GM06990 (cell line): Measurements from ENCODE around the gene TGFBRAP1.

Source experiments
- DNase-seq: peaks from one replicate; pipeline ENCODE4 v3.0.0-alpha.2; 2011; ENCODE audit not compliant: insufficient read length; ENCODE audit errors: extremely low read depth
- H3K27me3 ChIP-seq: replicated peaks from 2 replicates; pipeline ENCODE4 v1.6.0; 2011; ENCODE audit warnings: low read length; ENCODE audit not compliant: control insufficient read depth, insufficient read depth
- H3K36me3 ChIP-seq: 2 replicates; pipeline ENCODE4 v1.5.1; 2011; ENCODE audit warnings: low read length; ENCODE audit not compliant: control insufficient read depth, insufficient read depth
- H3K4me3 ChIP-seq: replicated peaks from 2 replicates; pipeline ENCODE4 v1.5.1; 2011; ENCODE audit warnings: low read depth, mild to moderate bottlenecking, control low read depth, low read length
- TF ChIP-seq, protein P1 (sequence below): IDR thresholded peaks from 2 replicates; pipeline ENCODE4 v1.5.1; 2011; ENCODE audit warnings: low read length, control low read depth, mild to moderate bottlenecking, inconsistent platforms; ENCODE audit not compliant: insufficient read depth, poor library complexity, severe bottlenecking

Gene TGFBRAP1

DNA sequence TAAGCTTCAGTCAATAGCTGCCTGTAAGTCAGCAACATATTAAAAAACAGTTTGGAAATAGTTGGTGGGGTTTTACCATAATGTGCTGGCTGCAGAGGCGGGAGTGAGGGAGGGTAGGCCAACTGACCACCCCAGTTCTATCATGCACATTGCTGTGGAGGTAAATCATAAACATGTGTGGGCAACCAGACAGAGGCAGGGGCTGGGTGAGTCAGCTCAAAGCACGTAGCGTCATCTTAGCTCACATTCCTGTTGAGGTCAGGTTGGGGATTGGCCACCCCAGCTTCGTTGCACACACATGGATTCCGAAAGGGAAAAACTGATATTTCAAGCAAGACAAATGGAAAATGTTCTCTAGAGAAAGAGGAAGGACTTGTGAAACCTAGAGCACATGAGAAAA, 68.5 kb downstream of the TGFBRAP1 start:
- Histone ChIP-seq H3K27me3 (no peaks in the 10 kb centered on the region), H3K36me3 (peaks cover 2% of the 10 kb centered on the region; the same call in 1 of the 2 replicates), H3K4me3 (no peak overlapping the region)
- DNase-seq: no peak
- TF ChIP-seq, protein P1, sequence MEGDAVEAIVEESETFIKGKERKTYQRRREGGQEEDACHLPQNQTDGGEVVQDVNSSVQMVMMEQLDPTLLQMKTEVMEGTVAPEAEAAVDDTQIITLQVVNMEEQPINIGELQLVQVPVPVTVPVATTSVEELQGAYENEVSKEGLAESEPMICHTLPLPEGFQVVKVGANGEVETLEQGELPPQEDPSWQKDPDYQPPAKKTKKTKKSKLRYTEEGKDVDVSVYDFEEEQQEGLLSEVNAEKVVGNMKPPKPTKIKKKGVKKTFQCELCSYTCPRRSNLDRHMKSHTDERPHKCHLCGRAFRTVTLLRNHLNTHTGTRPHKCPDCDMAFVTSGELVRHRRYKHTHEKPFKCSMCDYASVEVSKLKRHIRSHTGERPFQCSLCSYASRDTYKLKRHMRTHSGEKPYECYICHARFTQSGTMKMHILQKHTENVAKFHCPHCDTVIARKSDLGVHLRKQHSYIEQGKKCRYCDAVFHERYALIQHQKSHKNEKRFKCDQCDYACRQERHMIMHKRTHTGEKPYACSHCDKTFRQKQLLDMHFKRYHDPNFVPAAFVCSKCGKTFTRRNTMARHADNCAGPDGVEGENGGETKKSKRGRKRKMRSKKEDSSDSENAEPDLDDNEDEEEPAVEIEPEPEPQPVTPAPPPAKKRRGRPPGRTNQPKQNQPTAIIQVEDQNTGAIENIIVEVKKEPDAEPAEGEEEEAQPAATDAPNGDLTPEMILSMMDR: no peak

DNA sequence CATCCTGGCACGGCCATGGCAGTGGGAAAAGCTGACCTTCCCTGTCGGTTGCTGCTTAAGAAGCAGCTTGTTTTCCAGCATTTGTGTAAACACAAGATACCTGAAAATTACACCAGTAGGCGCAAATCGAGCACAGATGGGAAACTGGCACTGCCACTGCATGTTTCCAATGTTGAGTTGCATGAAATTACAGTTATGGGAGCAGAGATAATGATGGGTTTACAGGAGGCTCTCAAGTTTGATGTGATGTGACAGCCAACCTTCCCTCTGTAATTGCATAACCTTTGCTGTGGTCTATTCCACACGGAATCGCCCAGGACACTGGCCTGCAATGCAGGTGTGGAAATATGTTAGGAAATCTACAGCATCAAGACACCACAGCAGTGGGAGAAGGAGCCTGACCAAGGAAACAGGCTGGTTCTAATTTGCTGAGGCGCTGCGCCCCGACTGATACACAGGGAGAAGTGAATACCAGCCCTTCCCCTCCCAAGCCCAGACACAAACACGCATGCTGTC, 70.6 kb downstream of the TGFBRAP1 start:
- H3K27me3 ChIP-seq: no peaks in the 10 kb centered on the region
- TF ChIP-seq, protein P1: no peak
- no peak for DNase-seq
- H3K36me3 ChIP-seq: 0 out of 2 replicates have a peak, but pooled peaks cover 2% of the 10 kb centered on the region
- H3K4me3 ChIP-seq: no peak overlapping the region

DNA sequence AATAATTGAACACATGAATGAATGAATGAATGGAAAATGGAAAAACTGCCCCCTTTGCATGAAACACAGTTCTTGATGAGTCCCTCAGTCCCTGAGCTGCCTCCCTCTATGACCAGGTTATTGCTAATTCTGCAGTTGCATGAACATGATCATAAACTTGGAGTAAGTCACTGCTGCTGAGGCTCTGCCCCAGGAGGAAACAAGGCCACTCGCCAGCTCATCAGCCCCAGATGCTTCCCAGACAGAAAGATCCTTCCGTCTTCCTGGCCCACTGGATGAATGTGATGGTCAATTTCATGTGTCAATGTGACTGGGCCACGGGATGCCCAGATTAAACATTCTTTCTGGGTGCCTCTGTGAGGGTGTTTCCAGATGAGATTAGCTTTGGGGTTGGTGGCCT, 71.6 kb downstream of the TGFBRAP1 start:
- Histone ChIP-seq H3K4me3 (no peak overlapping the region), H3K36me3 (0 out of 2 replicates have a peak, but pooled peaks cover 2% of the 10 kb centered on the region), H3K27me3 (no peaks in the 10 kb centered on the region)
- TF ChIP-seq, protein P1: no peak
- no peak for DNase-seq

DNA sequence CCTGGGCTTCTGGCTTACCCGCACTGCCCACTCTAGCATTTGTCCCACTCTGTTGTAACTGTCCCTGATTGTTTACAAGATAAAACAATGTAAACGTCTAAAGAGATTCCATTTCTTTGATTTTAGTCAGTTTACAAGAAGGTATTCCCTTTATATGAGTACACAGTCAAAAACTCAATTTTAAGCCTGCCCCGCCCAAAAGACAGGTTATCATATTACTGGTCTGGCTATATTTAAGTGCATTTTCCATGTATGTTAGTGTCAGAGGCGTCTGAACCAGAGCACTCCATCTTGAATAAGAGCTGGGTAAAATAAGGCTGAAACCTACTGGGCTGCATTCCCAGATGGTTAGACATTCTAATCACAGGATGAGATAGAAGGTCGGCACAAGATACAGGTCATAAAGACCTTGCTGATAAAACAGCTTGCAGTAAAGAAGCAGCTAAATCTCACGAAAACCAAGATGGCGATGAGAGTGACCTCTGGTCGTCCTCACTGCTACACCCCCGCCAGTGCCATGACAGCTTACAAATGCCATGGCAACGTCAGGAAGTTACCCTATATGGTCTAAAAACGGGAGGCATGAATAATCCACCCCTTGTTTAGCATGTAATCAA, 73.0 kb downstream of the TGFBRAP1 start:
- DNase-seq: no peak
- H3K4me3 ChIP-seq: no peak overlapping the region
- no peaks in the 10 kb centered on the region for H3K36me3 ChIP-seq
- TF ChIP-seq, protein P1: no peak
- H3K27me3 ChIP-seq: no peaks in the 10 kb centered on the region

DNA sequence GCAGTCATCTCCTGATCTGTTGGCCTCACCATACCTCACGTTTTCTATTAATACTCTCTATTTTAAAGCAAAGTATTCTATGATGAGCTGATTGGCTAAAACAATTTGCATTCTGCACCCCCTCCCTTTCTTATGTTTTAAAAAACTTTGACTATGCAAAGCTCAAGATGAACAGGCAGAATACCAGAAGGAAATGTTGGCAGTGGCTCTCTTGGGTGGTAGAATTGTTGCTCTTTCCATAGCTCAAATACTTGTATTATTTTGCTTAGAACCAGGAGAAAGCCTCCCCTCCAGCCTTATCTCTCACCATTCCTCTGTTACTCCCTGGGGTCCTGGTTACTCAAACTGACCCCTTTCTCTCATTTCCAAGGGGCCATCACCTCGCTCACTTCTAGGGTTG, 73.6 kb downstream of the TGFBRAP1 start:
- H3K36me3 ChIP-seq: no peaks in the 10 kb centered on the region
- DNase-seq: no peak
- TF ChIP-seq, protein P1: no peak
- no peaks in the 10 kb centered on the region for H3K27me3 ChIP-seq
- H3K4me3 ChIP-seq: no peak overlapping the region
